ENCODE results near the gene PNMA8A.

DNA sequence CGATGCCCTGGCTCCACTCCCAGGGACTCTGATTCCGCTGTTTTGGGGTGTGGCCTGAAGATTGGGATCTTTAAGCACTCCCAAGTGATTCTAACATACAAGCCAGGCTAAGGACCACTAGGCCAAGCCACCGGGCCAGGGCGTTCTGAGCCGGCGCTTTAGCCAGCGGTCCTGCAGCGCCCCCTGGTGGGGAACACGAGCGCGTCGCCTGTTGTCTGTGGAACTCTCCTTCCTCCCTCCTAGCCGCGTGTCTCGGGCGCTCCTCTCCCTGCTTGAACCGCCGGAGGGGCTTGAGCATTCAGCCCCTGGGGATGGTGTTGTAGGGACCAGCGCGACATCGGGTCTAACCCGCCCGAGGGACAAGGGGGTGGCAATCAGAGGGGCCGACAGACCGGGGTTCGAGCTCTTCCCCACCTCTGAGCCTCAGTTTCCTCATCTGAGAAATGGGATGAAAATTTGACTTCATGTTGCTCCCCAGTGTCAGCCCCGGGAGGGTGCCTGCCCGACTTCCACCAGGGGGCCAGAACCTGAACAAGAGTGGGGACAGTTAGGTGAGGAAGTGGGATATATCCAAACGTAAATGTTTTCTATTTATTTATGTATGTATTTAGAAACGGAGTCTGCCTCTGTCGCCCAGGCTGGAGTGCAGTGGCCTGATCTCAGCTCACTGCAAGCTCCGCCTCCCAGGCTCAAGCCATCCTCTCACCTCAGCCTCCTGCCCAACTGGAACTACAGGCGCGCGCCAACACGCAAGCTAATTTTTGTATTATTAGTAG is 42.3 kb upstream of the PNMA8A start:
- no peak for TF ChIP-seq JUN (CRISPR knock-in tag; IDR thresholded peaks at IDR 0.05)
- TF ChIP-seq FOXA1 (IDR thresholded peaks at IDR 0.05), result no peak
- TF ChIP-seq FOXA1 (CRISPR knock-in tag; IDR thresholded peaks at IDR 0.05), result no peak
- TF ChIP-seq, protein P1, sequence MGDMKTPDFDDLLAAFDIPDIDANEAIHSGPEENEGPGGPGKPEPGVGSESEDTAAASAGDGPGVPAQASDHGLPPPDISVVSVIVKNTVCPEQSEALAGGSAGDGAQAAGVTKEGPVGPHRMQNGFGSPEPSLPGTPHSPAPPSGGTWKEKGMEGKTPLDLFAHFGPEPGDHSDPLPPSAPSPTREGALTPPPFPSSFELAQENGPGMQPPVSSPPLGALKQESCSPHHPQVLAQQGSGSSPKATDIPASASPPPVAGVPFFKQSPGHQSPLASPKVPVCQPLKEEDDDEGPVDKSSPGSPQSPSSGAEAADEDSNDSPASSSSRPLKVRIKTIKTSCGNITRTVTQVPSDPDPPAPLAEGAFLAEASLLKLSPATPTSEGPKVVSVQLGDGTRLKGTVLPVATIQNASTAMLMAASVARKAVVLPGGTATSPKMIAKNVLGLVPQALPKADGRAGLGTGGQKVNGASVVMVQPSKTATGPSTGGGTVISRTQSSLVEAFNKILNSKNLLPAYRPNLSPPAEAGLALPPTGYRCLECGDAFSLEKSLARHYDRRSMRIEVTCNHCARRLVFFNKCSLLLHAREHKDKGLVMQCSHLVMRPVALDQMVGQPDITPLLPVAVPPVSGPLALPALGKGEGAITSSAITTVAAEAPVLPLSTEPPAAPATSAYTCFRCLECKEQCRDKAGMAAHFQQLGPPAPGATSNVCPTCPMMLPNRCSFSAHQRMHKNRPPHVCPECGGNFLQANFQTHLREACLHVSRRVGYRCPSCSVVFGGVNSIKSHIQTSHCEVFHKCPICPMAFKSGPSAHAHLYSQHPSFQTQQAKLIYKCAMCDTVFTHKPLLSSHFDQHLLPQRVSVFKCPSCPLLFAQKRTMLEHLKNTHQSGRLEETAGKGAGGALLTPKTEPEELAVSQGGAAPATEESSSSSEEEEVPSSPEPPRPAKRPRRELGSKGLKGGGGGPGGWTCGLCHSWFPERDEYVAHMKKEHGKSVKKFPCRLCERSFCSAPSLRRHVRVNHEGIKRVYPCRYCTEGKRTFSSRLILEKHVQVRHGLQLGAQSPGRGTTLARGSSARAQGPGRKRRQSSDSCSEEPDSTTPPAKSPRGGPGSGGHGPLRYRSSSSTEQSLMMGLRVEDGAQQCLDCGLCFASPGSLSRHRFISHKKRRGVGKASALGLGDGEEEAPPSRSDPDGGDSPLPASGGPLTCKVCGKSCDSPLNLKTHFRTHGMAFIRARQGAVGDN (CRISPR knock-in tag; IDR thresholded peaks at IDR 0.05), result peak; percentile 41
- TF ChIP-seq BHLHE40 (IDR thresholded peaks at IDR 0.05; ENCODE audit: low read length), result no peak

Data from HepG2 (cell line).